ENCODE results near the gene GLIPR2.
"Not testable (repeated sequence)": the region's sequence is repeated elsewhere in the genome, so short reads cannot be mapped to it uniquely, and the experiment has no call there.

GLIPR2 gene

DNA sequence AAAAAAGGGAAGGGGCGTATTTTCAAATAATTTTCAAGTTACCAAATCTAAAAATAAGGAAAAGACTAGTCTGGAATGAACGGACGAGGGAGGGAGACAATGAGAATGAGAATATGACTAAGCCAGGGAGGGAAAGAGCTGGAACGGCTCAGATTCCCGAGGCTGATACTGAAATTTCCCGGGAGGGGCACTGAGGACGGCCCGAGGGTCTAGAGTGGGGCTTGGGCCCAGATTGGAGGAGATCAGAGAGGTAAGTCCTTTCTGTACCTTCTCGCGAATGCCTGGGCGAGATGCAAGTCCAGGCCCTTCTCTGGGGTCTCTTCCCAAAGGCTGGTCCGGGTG is 29.3 kb downstream of the GLIPR2 start:
- no peak for DNase-seq

DNA sequence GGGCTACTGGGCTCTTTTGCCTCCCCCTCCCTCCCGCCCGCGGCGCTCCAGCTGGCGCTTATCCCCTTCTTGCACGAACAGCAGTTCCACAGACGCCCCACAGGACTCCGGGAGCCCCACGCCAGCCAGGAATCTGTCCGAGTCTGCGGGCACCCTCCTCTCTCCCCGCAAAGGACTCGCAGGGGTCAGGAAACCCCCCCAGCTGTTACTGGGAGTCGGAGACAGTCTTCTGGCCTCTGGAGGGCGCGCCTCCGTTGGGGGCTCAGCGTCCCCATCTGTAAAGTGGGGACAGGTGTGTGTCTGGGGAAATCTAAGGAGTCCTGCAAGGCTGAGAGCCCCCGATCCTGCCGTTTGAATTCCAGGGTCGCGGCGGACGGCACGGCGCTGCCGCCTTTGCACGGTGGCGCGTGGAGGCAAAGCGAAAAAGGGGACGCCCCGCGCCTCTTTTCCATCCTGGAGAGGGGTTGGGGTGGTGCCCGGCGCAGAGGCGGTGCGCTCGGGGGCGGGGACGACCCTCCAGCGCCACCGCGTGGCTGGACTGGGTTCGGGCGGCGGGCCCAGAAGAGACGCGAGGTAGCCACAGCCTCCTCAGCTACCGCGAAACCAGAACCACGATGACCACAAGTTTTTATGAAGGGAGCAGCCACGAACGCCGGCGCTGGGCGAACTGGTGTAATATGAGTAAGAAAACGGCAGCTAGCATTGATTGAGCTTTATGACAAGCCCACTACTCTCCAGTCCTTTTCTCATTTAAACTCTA is 29.8 kb downstream of the GLIPR2 start:
- peak; percentile 86 for DNase-seq

DNA sequence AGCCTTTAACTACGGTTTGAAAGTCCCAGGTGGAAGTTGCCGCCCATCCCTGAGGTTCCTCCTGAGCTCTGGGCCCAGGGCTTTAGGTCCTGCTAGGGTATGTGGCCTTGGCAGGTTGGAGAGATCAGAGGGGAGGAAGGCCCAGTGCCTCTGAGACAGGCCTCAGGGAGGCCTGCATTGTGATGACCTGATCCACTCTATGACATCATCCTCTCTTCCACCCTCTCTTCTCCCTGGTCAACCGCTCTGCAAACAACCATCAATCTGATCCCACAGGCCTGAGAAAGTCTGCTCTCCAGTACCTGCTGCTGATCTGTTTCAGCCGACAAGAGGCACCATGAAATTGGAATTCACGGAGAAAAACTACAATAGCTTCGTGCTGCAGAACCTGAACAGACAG is 32.6 kb downstream of the GLIPR2 start, which contains the start of gene CCIN:
Gene CCIN, plus strand, starts transcription at position 223 of the 400 bp plus-strand sequence. Its CDS starts 115 bp downstream, at position 338.
- DNase-seq = no peak

DNA sequence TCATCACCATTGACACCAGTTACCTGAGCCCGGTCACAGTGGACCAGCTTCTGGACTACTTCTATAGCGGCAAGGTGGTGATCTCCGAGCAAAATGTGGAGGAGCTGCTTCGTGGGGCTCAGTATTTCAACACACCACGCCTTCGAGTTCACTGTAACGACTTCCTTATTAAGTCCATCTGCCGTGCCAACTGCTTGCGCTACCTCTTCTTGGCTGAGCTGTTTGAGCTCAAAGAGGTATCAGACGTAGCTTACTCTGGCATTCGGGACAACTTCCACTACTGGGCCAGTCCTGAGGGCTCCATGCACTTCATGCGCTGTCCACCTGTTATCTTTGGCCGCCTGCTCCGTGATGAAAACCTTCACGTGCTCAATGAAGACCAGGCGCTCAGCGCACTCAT is 33.2 kb downstream of the GLIPR2 start:
- DNase-seq = peak; percentile 77

DNA sequence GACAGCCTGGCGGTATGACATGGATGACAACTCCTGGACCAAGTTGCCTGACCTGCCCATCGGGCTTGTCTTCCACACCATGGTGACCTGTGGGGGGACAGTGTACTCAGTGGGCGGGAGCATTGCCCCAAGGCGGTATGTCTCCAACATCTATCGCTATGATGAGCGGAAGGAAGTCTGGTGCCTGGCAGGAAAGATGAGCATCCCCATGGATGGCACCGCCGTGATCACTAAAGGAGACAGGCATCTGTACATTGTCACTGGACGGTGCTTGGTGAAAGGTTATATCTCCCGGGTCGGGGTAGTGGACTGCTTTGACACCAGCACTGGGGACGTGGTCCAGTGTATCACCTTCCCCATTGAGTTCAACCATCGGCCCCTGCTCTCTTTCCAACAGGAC is 34.0 kb downstream of the GLIPR2 start:
- DNase-seq = no peak

DNA sequence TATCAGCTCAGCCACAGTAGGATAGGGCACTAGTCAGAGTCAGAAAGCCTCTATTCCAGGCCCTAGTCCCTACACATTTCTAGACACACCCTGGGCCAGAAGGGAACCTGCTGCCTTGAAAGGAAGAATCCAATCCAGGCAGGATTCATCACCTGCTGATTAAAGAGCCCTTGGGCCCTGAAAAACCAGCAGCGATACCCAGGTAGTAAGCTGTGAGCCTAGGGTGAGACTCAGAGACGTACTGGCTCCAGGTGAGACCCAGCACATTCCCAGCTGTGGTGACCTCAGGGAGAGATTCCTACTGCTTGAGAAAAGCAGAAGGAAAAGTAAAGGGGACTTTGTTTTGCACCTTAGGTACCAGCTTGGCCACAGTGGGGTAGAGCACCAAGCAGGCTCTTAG is 37.3 kb downstream of the GLIPR2 start:
- DNase-seq = no peak

DNA sequence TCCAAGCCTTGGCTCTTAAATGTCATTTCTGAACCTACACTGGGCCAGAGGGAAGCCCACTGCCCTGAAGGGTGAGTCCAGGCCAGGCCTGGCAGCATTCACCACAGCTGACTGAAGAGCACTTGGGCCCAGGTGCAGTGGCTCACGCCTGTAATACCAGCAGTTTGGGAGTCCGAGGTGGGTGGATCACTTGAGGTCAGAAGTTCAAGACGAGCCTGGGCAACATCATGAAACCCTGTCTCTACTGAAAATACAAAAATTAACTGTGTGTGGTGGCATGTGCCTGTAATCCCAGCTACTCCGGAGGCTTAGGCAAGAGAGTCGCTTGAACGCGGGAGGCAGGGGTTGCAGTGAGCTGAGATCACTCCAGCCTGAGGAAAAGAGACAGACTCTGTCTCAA is 37.7 kb downstream of the GLIPR2 start:
- peak; percentile 20 for DNase-seq

DNA sequence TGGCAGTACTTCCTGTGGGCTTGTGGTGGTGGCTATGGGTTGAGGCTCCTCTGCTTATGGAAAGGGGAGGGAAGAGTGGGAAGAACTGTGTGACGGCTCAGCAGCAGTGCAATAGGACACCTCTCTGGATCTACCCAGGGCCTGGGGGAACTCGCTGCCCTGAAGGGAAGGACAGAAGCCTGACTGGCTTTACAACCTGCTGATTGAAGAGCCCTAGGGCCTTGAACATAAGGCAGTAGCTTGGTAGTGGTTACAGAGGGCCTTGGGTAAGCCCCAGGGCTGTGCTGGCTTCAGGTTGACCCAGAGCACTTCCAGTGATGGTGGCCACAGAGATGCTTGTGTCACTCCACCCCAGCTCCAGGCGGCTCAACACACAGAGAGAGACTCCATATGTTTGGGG is 38.2 kb downstream of the GLIPR2 start:
- DNase-seq = no peak

DNA sequence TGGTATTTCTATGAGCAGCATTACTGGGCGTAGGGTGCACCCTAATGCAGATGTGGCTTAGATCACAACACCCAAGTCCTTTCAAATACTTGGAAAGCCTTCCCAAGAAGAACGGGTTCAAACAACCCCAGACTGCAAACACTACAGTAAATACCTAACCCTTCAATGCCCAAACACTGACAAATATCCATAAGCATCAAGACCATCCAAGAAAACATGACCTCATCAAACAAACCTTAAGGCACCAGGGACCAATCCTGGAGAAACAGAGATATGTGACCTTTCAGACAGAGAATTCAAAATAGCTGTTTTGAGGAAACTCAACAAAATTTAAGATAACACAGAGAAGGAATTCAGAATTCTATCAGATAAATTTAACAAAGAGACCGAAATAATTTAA is 38.7 kb downstream of the GLIPR2 start:
- DNase-seq = not testable (repeated sequence)

DNA sequence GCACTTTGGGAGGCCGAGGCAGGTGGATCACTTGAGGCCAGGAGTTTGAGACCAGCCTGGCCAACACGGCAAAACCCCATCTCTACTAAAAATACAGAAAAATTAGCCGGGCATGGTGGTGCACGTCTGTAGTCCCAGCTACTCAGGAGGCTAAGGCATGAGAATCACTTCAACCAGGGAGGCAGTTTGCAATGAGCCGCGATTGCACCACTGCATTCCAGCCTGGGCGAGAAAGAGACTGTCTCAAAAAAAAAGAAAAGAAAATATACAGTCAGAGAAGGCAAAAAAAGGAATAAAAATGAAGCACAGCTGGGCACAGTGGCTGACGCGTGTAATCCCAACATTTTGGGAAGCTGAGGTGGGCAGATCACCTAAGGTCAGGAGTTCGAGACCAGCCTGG is 40.0 kb downstream of the GLIPR2 start:
- not testable (repeated sequence) for DNase-seq

DNA sequence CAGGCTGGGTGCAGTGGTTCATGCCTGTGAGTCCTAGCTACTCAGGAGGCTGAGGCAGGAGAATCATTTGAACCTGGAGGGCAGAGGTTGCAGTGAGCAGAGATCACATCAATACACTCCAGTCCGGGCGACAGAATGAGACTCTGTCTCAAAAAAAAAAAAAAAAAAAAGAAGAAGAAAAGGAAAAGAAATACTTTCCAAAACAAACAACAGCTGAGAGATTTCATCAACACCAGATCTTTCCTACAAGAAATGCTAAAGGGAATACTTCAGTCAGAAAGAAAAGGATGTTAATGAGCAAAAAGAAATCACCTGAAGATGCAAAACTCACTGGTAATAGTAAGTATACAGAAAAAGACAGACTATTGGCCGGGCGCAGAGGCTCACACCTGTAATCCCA is 41.0 kb downstream of the GLIPR2 start:
- DNase-seq = no peak

DNA sequence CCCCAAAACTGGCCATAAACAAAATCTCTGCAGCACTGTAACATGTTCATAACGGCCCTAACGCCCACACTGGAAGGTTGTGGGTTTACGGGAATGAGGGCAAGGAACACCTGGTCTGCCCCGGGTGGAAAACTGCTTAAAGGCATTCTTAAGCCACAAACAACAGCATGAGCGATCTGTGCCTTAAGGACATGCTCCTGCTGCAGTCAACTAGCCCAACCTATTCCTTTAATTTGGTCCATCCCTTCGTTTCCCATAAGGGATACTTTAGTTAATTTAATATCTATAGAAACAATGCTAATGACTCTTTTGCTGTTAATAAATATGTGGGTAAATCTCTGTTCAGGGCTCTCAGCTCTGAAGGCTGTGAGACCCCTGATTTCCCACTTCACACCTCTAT is 43.7 kb downstream of the GLIPR2 start:
- not testable (repeated sequence) for DNase-seq

DNA sequence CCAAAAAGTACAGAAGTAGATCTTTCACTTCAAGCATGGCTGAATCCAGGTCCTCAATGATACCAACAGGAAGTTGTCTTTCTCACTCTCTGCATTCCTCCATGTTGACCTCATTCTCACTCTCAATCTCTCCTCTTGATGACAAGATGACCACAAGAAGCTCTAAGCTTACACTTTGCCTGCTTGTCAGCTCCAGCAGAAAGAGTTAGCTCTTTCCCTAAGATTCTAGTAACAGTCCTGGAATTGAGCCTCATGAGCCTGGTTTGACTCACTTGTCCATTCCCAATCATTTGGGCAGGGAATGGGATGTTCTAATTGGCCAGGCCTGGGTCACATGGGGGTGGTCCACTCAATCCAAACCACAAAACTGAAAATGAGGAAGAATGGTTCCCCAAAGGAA is 50.9 kb downstream of the GLIPR2 start:
- peak; percentile 33 for DNase-seq

DNA sequence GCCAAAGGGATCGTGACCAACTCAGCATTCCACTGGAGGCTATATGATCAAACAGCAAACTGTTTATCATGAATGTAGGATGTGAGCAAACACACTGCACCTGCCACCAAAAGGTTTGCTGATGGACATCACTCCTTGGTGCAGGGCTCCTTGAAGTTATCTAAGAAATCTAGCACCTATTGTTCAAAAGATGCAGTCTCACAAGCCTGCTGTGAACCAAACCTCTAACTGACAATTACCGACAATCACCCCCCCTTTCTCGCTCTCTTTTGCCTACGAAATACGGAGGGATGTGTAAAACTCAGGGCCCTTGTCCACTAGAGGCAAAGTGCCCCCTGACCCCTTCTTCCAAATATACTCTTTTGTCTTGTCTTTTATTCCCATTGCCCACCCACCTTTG is 51.7 kb downstream of the GLIPR2 start:
- no peak for DNase-seq

DNA sequence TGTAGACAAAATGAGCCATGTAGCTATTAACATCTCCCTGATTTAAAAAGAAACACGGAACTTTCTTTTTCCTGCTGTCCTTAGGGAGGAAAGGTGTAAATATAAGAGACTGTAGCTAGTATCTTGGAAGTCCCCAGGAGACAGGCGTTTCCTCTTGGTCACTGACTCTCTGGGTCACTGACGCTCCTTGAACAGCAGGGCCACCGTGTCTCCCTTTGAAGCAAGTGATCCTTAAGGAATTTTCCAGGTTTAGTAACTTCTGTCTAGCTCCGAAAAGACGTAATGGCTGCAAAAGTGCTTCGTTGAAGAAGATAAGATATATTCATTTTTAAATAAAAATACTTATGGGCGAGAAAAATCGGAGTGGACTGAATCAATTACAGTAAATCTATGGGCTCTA is 53.4 kb downstream of the GLIPR2 start:
- DNase-seq = no peak

DNA sequence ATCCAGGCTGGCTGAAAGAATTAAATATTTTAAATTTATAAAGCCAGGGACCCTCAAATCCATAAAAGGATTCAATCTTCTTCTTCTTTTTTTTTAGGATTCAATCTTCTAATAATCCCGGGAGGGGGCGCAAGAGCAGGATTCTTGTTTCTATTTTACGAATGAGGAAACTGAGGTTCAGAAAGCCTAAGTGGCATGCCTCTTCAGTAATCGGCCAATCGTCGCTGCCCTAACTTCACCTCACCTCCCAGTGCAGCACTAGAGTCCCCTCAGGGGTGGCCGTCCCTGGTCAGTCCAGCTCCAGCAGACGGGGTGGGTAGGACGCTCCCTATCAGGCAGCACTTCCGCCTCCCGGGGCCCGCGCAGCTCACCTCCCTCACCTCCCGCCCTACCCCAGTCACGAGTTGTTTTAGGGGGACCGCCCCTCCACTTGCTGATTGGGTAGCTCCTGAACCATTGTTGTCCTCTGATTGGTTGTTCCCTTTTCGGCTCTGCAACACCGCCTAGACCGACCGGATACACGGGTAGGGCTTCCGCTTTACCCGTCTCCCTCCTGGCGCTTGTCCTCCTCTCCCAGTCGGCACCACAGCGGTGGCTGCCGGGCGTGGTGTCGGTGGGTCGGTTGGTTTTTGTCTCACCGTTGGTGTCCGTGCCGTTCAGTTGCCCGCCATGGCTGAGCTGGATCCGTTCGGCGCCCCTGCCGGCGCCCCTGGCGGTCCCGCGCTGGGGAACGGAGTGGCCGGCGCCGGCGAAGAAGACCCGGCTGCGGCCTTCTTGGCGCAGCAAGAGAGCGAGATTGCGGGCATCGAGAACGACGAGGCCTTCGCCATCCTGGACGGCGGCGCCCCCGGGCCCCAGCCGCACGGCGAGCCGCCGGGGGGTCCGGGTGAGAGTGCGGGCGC is 54.1 kb downstream of the GLIPR2 start, which contains the start of gene CLTA:
Gene CLTA, plus strand, starts transcription at position 534 of the 902 bp plus-strand sequence. Its CDS starts 136 bp downstream, at position 670.
- peak; percentile 99 for DNase-seq

DNA sequence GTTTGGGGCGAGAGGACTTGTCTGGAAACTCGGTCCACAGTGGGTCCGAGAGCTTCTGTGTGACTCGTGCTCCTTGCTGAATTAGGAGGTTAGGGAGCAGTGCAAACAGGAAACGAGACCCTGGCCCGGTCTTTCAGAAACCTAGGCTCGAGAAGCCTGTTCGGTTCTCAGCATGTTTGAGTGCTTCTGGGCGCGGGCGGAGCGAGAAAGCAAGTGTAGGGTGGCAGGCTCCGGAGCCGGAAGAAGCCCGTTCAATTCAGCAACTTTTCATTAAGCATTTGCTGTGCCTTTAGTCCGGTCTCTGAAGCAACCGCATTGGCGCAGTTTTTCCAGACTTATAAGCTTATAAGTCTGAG is 54.7 kb downstream of the GLIPR2 start:
- no peak for DNase-seq

DNA sequence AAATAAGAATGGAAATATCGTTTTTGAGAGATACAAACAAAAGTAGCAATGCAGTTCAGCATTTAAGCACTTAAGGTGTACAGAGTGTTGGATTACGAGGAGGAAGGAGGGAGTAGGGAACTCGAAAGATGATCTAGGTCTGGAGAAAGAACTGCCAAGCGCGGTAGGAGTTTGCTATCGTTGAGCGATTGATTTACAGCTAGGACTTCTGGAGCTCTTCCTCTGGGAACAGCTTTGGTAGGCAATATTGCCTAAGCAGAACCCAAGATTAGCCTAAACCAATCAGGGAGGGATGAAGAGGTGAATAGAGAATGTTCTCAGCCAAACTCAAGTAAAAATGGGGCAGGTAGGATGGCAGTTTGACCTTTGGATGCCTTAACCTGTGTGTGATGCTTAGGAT is 55.2 kb downstream of the GLIPR2 start:
- no peak for DNase-seq

DNA sequence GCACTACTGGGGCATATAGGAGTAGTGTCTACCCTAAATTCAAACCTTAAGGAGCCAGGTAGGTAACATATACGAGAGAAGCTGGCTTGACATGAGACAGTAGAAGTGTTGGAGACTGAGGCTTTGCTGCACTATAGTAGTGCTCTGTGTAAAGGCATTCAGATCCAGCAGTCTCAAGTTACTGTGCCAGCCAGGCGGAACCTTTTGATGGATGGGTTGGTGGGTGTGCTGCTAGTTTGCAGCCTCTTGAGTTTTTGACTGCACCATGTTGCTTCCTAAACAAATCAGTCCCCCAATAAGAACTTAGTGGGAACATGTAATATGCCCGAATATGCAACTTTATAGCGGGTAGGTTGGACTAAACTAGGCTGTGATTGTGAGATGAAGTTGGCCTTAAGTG is 55.7 kb downstream of the GLIPR2 start:
- DNase-seq = no peak

DNA sequence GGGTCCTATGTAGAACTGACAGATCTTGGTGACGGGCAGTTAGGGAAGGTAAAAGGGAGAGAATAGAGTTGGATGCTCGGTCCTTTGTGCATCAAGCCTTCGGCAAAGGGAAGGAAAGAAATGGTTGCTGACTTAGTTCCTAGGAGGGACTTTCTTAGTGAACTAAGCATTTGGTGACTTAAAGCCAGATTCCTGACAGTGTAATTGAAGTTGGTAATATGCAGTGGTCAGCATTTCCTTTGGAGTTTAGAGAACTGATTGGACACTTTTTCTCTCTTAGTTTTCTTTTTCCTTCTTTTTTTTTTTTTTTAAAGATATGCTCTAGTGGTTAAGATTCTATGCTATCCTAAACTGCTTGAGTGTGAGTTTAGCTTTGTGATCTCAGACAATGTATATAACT is 56.5 kb downstream of the GLIPR2 start:
- DNase-seq = no peak

DNA sequence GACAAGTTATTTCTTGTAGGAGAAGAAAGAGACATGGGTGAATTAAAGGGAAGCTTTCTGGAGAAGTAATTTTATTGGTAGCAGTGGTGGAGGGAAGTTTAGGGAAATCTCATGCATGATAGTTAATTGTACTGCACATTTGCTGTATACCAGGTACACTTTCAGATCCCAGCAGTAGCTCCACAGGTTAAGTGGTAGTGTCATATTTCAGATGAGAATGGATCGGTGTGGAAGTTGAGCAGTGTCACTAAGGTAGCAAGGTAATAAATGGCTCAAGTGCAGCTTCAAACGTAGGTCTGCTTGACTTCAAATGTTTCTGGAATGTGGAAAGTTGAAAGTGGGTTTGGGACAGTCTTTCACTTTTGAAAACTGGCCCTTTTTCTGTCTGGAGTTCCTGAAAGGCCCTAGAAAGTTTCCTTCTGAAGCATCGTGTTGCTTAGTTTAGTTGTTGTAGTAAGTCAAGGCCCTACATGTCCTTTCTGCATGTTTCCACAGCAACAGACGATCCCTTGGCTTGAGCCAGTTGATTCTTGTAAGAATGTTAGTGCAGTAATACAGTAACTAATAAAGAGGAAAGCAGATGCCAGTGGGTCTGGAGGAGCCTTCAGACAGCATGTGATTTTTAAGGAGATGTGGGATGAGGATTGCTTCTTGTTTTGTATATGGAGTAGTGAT is 57.9 kb downstream of the GLIPR2 start:
- DNase-seq = no peak

DNA sequence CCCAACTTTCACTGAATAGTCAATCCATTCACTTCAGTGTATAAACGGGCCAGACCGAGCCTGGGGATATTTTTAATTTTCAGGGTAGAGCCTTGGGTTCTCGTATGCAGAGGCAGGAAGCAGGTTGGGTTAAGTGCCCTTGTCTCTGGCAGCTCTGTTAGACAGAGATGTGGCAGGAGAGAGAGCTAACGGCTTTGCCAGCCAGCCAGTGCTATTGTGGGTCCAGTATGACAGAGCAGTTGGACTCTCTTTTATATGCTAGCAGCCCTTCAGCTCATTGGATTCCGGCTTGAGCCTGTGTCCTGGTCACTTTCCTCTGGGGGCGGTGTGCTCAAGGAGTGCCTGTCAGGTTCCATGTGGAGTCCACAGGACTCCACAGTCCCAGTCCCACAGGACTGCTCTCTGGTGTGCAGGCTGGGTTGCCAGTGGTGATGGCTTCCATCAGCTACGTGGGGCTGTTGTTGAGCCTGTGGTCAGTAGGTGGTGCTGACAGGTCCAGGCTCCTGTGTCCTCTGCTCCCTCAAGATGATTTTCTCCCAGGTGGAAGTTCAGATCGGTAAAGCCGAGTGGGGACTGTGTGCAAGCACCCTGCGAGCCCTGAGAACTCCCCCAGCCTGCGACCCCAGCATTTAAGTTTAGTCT is 68.5 kb downstream of the GLIPR2 start:
- DNase-seq = no peak

DNA sequence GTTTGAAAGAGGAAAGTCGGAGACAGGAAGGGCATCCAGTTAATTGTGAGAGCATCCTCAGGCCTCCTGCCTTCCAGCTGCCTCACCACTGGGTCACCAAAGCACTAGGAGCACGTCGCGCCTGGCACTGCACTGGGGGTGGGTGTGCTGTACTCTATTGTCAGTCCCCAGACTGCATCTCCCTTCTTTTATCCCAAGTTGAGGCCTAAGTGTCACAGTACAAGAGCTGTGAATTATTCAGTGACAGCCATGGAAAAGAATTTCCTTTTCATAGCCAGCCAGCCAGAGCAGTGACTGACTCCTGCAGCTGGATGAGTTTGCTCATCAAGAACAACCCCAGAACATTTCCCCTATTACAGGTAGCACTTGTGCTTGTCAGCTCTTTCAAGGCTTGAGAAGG is 70.5 kb downstream of the GLIPR2 start:
- no peak for DNase-seq
